Natural killer cell (primary cell): ENCODE data around the gene CBFA2T3. TPM values are rescaled to one million over a fixed set of nuclear protein-coding genes. Genes with fewer than 3 reads are reported as not detected.

ENCODE experiments used
- ATAC-seq, 3 donors: fragments of 150-1000 bp in 2 of 3; fragments of 200-7000 bp in 1 of 3; cut with Tn5 transposase; 1 replicate in 1 of 3; 2 replicates in 2 of 3; pipeline ENCODE4 v1.10.0; 2021; ENCODE audit warnings: mild to moderate bottlenecking in 2 of 3, moderate library complexity in 2 of 3
- DNase-seq, 2 donors: peaks; one replicate each; pipeline versions ENCODE4 v3.0.0 to v3.0.0-alpha.2; 2013 to 2021; ENCODE audit warnings: mixed read lengths in 1 of 2
- H3K27ac ChIP-seq: one replicate; pipeline ENCODE4 v1.5.1; 2013; ENCODE audit warnings: mild to moderate bottlenecking, low read length
- H3K27me3 ChIP-seq: one replicate; pipeline ENCODE4 v1.6.1; 2013; ENCODE audit warnings: low read length; ENCODE audit not compliant: control insufficient read depth, insufficient read depth
- H3K36me3 ChIP-seq: one replicate; pipeline ENCODE4 v1.6.1; 2013; ENCODE audit warnings: low read length; ENCODE audit not compliant: control insufficient read depth, insufficient read depth
- H3K4me1 ChIP-seq: one replicate; pipeline ENCODE4 v1.6.1; 2013; ENCODE audit warnings: low read length; ENCODE audit not compliant: control insufficient read depth, insufficient read depth
- H3K4me3 ChIP-seq: one replicate; pipeline ENCODE4 v1.5.1; 2013; ENCODE audit warnings: low read length
- H3K9me3 ChIP-seq: one replicate; pipeline ENCODE4 v1.6.1; 2013; ENCODE audit warnings: low read length; ENCODE audit not compliant: control insufficient read depth, insufficient read depth
- H3K27ac Mint-ChIP-seq, 2 donors: one replicate each; pipeline ENCODE4 v1.8.0; 2022; ENCODE audit warnings: mild to moderate bottlenecking in 2 of 2, mixed read lengths in 2 of 2, moderate library complexity in 1 of 2
- H3K27me3 Mint-ChIP-seq, 2 donors: one replicate each; pipeline ENCODE4 v1.8.0; 2022; ENCODE audit warnings: low read depth in 2 of 2, mixed read lengths in 2 of 2
- H3K36me3 Mint-ChIP-seq: one replicate; pipeline ENCODE4 v1.8.0; 2022; ENCODE audit warnings: mixed read lengths
- H3K4me1 Mint-ChIP-seq, 2 donors: one replicate each; pipeline ENCODE4 v1.8.0; 2022; ENCODE audit warnings: mixed read lengths in 2 of 2
- H3K4me3 Mint-ChIP-seq: one replicate; pipeline ENCODE4 v1.8.0; 2022; ENCODE audit warnings: mild to moderate bottlenecking, moderate library complexity, mixed read lengths
- H3K9me3 Mint-ChIP-seq, 2 donors: one replicate each; pipeline ENCODE4 v1.8.0; 2022; ENCODE audit warnings: mixed read lengths in 2 of 2
- WGBS: methylation state at CpG from one replicate; pipeline ENCODE4 v1.1.7; 2013; ENCODE audit warnings: missing lambda C conversion rate; ENCODE audit not compliant: insufficient coverage; 5-methylcytosine and 5-hydroxymethylcytosine counted together
- intact Hi-C: fragments of 100-400 bp; cut with micrococcal nuclease; formaldehyde crosslinking; loops from one replicate; pipeline ENCODE4 v1.14.2; 2022
- total RNA-seq, 4 donors: library from RNA; stranded (reverse); fragments of 120-200 nt in 1 of 4; gene quantifications; one replicate each; pipeline versions ENCODE4 v1.2.3 to v1.2.4, GENCODE V29; 2013 to 2022
- TF ChIP-seq, protein P1 (sequence below): fragments of 200-600 bp; IDR thresholded peaks from one replicate; pipeline ENCODE4 v1.8.0; 2022; ENCODE audit warnings: antibody characterized with exemption

CBFA2T3 gene
- total RNA-seq, 3 donors from 2014 or later (not counting 1 experiment from before 2014, with no cell fraction given): 2.5 to 7.8 (median 4.2) TPM

- intact Hi-C loops: no loop called here
- peaks cover 7 to 26% of the 10 kb centered on the region in 2 donors for H3K27me3 Mint-ChIP-seq
- no peaks in the 10 kb centered on the region for H3K9me3 ChIP-seq
- H3K27ac Mint-ChIP-seq: no peak overlapping the region
- peaks cover 35% of the 10 kb centered on the region for H3K4me1 ChIP-seq
- H3K4me1 Mint-ChIP-seq: peaks cover 10 to 15% of the 10 kb centered on the region in 2 donors
- DNase-seq (no peak), ATAC-seq (no peak)
- TF ChIP-seq, protein P1, sequence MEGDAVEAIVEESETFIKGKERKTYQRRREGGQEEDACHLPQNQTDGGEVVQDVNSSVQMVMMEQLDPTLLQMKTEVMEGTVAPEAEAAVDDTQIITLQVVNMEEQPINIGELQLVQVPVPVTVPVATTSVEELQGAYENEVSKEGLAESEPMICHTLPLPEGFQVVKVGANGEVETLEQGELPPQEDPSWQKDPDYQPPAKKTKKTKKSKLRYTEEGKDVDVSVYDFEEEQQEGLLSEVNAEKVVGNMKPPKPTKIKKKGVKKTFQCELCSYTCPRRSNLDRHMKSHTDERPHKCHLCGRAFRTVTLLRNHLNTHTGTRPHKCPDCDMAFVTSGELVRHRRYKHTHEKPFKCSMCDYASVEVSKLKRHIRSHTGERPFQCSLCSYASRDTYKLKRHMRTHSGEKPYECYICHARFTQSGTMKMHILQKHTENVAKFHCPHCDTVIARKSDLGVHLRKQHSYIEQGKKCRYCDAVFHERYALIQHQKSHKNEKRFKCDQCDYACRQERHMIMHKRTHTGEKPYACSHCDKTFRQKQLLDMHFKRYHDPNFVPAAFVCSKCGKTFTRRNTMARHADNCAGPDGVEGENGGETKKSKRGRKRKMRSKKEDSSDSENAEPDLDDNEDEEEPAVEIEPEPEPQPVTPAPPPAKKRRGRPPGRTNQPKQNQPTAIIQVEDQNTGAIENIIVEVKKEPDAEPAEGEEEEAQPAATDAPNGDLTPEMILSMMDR: no peak
- no peak overlapping the region for H3K4me3 ChIP-seq
- no peaks in the 10 kb centered on the region for H3K36me3 Mint-ChIP-seq
- H3K36me3 ChIP-seq: no peaks in the 10 kb centered on the region
- no peak overlapping the region for H3K4me3 Mint-ChIP-seq
- H3K9me3 Mint-ChIP-seq: no peaks in the 10 kb centered on the region
- 95% methylated on average over 14 of the region's 14 CpGs for WGBS
- no peak overlapping the region for H3K27ac ChIP-seq
- H3K27me3 ChIP-seq: no peaks in the 10 kb centered on the region
Observed at GRCh38 chr16:88955906-88956305, 21.1 kb downstream of the CBFA2T3 start.

- ATAC-seq (no peak), DNase-seq (no peak)
- Histone ChIP-seq H3K27ac (no peak overlapping the region), H3K4me3 (no peak overlapping the region), H3K27me3 (no peaks in the 10 kb centered on the region), H3K4me1 (peaks cover 24% of the 10 kb centered on the region), H3K9me3 (no peaks in the 10 kb centered on the region), H3K36me3 (no peaks in the 10 kb centered on the region)
- WGBS: 96% methylated on average over 28 of the region's 28 CpGs
- Mint-ChIP-seq H3K4me1 (peaks cover 10 to 13% of the 10 kb centered on the region in 2 donors), H3K9me3 (no peaks in the 10 kb centered on the region), H3K36me3 (no peaks in the 10 kb centered on the region), H3K27ac (no peak overlapping the region), H3K27me3 (peaks cover 15 to 18% of the 10 kb centered on the region in 2 donors), H3K4me3 (no peak overlapping the region)
- TF ChIP-seq, protein P1: no peak
- intact Hi-C loops: no loop called here
Observed at GRCh38 chr16:88953003-88953690, 23.9 kb downstream of the CBFA2T3 start.

GRCh38 chr16:88951989-88952388 lies 25.0 kb downstream of the CBFA2T3 start:
- ATAC-seq (no peak), DNase-seq (no peak)
- H3K9me3 ChIP-seq: no peaks in the 10 kb centered on the region
- Mint-ChIP-seq H3K4me1 (peaks cover 0 to 1% of the 10 kb centered on the region in 2 donors), H3K27ac (no peak overlapping the region), H3K27me3 (peaks cover 3 to 19% of the 10 kb centered on the region in 2 donors), H3K36me3 (no peaks in the 10 kb centered on the region), H3K4me3 (no peak overlapping the region), H3K9me3 (no peaks in the 10 kb centered on the region)
- no peak overlapping the region for H3K4me3 ChIP-seq
- intact Hi-C loops: no loop called here
- WGBS: 94% methylated on average over 11 of the region's 11 CpGs
- H3K4me1 ChIP-seq: peaks cover 12% of the 10 kb centered on the region
- H3K27me3 ChIP-seq: no peaks in the 10 kb centered on the region
- H3K36me3 ChIP-seq: no peaks in the 10 kb centered on the region
- TF ChIP-seq, protein P1: no peak
- H3K27ac ChIP-seq: no peak overlapping the region

DNA sequence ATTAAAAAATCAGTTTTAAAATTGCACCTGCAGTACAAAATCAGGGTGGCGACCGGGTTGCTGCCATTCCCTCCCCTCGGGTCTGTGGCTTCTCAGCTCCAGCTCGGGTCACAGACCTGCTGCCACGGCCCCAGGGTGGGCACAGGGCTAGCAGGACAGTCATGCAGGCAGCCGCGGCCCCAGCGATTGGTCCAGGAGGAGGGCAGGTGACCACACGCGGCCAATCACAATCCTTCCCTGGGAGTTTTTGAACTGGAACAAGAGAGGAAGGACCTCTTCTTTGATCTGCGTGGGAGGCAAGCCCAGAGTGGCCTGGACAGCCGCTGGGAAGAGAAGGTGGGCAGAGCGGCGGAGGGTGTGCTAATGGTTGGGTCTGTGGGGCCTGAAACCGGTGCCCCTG lies 25.5 kb downstream of the CBFA2T3 start:
- Histone ChIP-seq H3K36me3 (no peaks in the 10 kb centered on the region), H3K4me3 (no peak overlapping the region), H3K4me1 (peaks cover 8% of the 10 kb centered on the region), H3K27ac (no peak overlapping the region), H3K27me3 (no peaks in the 10 kb centered on the region), H3K9me3 (no peaks in the 10 kb centered on the region)
- DNase-seq (no peak), ATAC-seq (no peak)
- Mint-ChIP-seq H3K9me3 (no peaks in the 10 kb centered on the region), H3K27ac (no peak overlapping the region), H3K27me3 (peaks cover 3 to 23% of the 10 kb centered on the region in 2 donors), H3K4me3 (no peak overlapping the region), H3K36me3 (no peaks in the 10 kb centered on the region), H3K4me1 (no peaks in the 10 kb centered on the region)
- WGBS: 90% methylated on average over 15 of the region's 15 CpGs
- TF ChIP-seq, protein P1: no peak
- intact Hi-C loops: no loop called here
